HepG2 (cell line): Measurements from ENCODE around the gene NAV2. TPM values are rescaled to one million over a fixed set of nuclear protein-coding genes. Genes with fewer than 3 reads are reported as not detected.
A peak's percentile ranks its signal among the peaks of the same experiment; 100 is the strongest.

Experiments used
- ATAC-seq: fragments of 200-7000 bp; cut with Tn5 transposase; 3 replicates; pipeline ENCODE4 v1.9.1; 2020; ENCODE audit warnings: mild to moderate bottlenecking, moderate library complexity
- BruUV-seq: library from RNA; stranded (reverse); fragments of 400-500 nt; replicated peaks from 2 replicates; lab custom pipeline; 2021; lab: Mats Ljungman, UMichigan
- CTCF ChIA-PET: fragments of 300-600 bp; formaldehyde crosslinking; extraction: SDS; loops from one replicate; lab custom pipeline; 2021; ENCODE audit warnings: low total read pairs, inconsistent platforms, low intra/inter-chr PET ratio; lab: Yijun Ruan, JAX
- POLR2A ChIA-PET: fragments of 350-600 bp; sonication (Branson Sonifier 250); formaldehyde crosslinking; loops from one replicate; lab custom pipeline; 2020; ENCODE audit warnings: antibody characterized with exemption, inconsistent platforms; lab: Yijun Ruan, JAX
- DNase-seq: peaks from one replicate; pipeline ENCODE4 v3.0.0-alpha.2; 2015; ENCODE audit warnings: low spot score
- FAIRE-seq: peaks from 3 replicates; lab custom pipeline; 2011; peaks lifted over from hg19 to GRCh38; lab: Jason Lieb, UNC
- H2AFZ ChIP-seq: one replicate; pipeline ENCODE4 v1.6.1; 2011; ENCODE audit warnings: low read length, inconsistent platforms
- H3K27ac ChIP-seq: fragments of 300-600 bp; 3 replicates; pipeline ENCODE4 v1.8.0; 2011; ENCODE audit warnings: mixed run types, mild to moderate bottlenecking, mixed read lengths, low read length, inconsistent platforms; ENCODE audit not compliant: insufficient read depth; ENCODE audit errors: extremely low read length
- H3K27me3 ChIP-seq, 2 experiments: fragments of 200-600 bp in 1 of 2; 2 replicates in 1 of 2; 3 replicates in 1 of 2; pipeline versions ENCODE4 v1.6.0 to v1.8.0; 2011; ENCODE audit warnings: low read length in 2 of 2, mild to moderate bottlenecking in 2 of 2, moderate library complexity in 2 of 2, inconsistent platforms in 1 of 2; ENCODE audit not compliant: insufficient read depth in 2 of 2, control insufficient read depth in 1 of 2
- H3K36me3 ChIP-seq, 2 experiments: fragments of 200-600 bp in 1 of 2; replicated peaks in 1 of 2; 2 replicates in 1 of 2; 3 replicates in 1 of 2; pipeline versions ENCODE4 v1.5.1 to v1.8.0; 2011; ENCODE audit warnings: low read length in 2 of 2, inconsistent platforms in 1 of 2; ENCODE audit not compliant: insufficient read depth in 2 of 2, control insufficient read depth in 1 of 2
- H3K4me1 ChIP-seq: 2 replicates; pipeline ENCODE4 v1.5.1; 2012; ENCODE audit warnings: low read length, inconsistent platforms; ENCODE audit not compliant: insufficient read depth
- H3K4me2 ChIP-seq: 2 replicates; pipeline ENCODE4 v1.6.0; 2011; ENCODE audit warnings: low read depth, low read length, inconsistent platforms
- H3K4me3 ChIP-seq, 3 experiments: fragments of 200-600 bp in 1 of 3; sonication (generic), shearing (Covaris generic) in 1 of 3; replicated peaks in 1 of 3; 2 replicates each; pipeline ENCODE4 v1.5.1; 2011 to 2016; ENCODE audit warnings: low read length in 3 of 3, inconsistent platforms in 2 of 3, low read depth in 2 of 3, mild to moderate bottlenecking in 2 of 3, control low read depth in 1 of 3, mixed read lengths in 1 of 3; ENCODE audit not compliant: insufficient read depth in 1 of 3
- H3K79me2 ChIP-seq: one replicate; pipeline ENCODE4 v1.6.1; 2011; ENCODE audit warnings: low read length, inconsistent platforms; ENCODE audit not compliant: insufficient read depth
- H3K9ac ChIP-seq: 2 replicates; pipeline ENCODE4 v1.6.0; 2011; ENCODE audit warnings: mild to moderate bottlenecking, low read depth, low read length, inconsistent platforms; ENCODE audit not compliant: insufficient read depth
- H3K9me3 ChIP-seq: 2 replicates; pipeline ENCODE4 v1.5.1; 2012; ENCODE audit warnings: mild to moderate bottlenecking, low read length
- H4K20me1 ChIP-seq: 2 replicates; pipeline ENCODE4 v1.6.0; 2011; ENCODE audit warnings: inconsistent platforms, mild to moderate bottlenecking, low read length, moderate library complexity; ENCODE audit not compliant: insufficient read depth
- SALL1 ChIP-seq: sonication (generic); formaldehyde crosslinking; IDR thresholded peaks from 2 replicates; pipeline ENCODE4 v1.8.0; 2022; ENCODE audit warnings: mild to moderate bottlenecking, missing genetic modification reagents
- SKI ChIP-seq: fragments of 450-650 bp; IDR thresholded peaks from one replicate; pipeline ENCODE4 v1.6.1; 2018; ENCODE audit warnings: mild to moderate bottlenecking; ENCODE audit not compliant: partially characterized antibody
- TRIM22 ChIP-seq: fragments of 450-650 bp; IDR thresholded peaks from 2 replicates; pipeline ENCODE4 v1.6.1; 2017
- ZNF710 ChIP-seq: sonication (generic); formaldehyde crosslinking; IDR thresholded peaks from 2 replicates; pipeline ENCODE4 v1.5.0; 2020; ENCODE audit warnings: mild to moderate bottlenecking, missing genetic modification reagents, borderline replicate concordance
- ZNF777 ChIP-seq: sonication (generic); formaldehyde crosslinking; IDR thresholded peaks from 2 replicates; pipeline ENCODE4 v1.4.0; 2020; ENCODE audit warnings: missing genetic modification reagents
- ZNF781 ChIP-seq: sonication (generic); formaldehyde crosslinking; IDR thresholded peaks from 2 replicates; pipeline ENCODE4 v1.5.1; 2020; ENCODE audit warnings: borderline replicate concordance, mild to moderate bottlenecking, missing genetic modification reagents; ENCODE audit errors: not compliant biosample characterization
- ZSCAN29 ChIP-seq: sonication (generic); formaldehyde crosslinking; conservative IDR thresholded peaks from 2 replicates; pipeline ENCODE4 v1.4.0; 2020; ENCODE audit warnings: mild to moderate bottlenecking, missing genetic modification reagents
- WGBS: methylation state at CpG from one replicate; pipeline ENCODE4 v1.1.6; 2017; ENCODE audit warnings: low lambda C conversion rate; 5-methylcytosine and 5-hydroxymethylcytosine counted together
- in situ Hi-C: cut with HindIII; loops from 2 replicates; pipeline ENCODE4 v1.10.0; 2017; ENCODE audit warnings: low pct_unique_long_range_greater_than_20kb; ENCODE audit not compliant: extremely low pct_ligation_motif_present
- intact Hi-C: fragments of 100-400 bp; cut with micrococcal nuclease; formaldehyde crosslinking; loops from one replicate; pipeline ENCODE4 v1.10.0; 2022; ENCODE audit not compliant: unreplicated experiment
- polyA plus RNA-seq, 8 experiments: library from polyadenylated mRNA; depleted of rRNA in 3 of 8; stranded (reverse) in 7 of 8; unstranded in 1 of 8; fragments of >200 nt; fragmentation: Illumina TruSeq in 4 of 8; extraction: Trizol in 4 of 8; gene quantifications; 2 replicates each; pipeline versions ENCODE4 v1.2.1 to v1.2.3, GENCODE V29; 2011 to 2016; ENCODE audit warnings: low read depth in 4 of 8, missing spikeins in 1 of 8, mixed read lengths in 1 of 8; ENCODE audit not compliant: insufficient read depth in 1 of 8
- total RNA-seq, 5 experiments: library from RNA; depleted of rRNA; stranded (reverse); fragments of >200 nt; fragmentation: Illumina TruSeq; extraction: Trizol; gene quantifications; 2 replicates each; pipeline ENCODE4 v1.2.3, GENCODE V29; 2016; ENCODE audit warnings: low read depth in 1 of 5
- TF ChIP-seq, protein P1 (sequence below): sonication (generic); formaldehyde crosslinking; IDR thresholded peaks from 2 replicates; pipeline ENCODE4 v1.9.0; 2021; ENCODE audit warnings: mild to moderate bottlenecking, missing genetic modification reagents
- TF ChIP-seq, protein P2 (sequence below): sonication (generic); formaldehyde crosslinking; IDR thresholded peaks from 2 replicates; pipeline ENCODE4 v1.4.0; 2020; ENCODE audit warnings: missing genetic modification reagents

The NAV2 gene
- total and polyA plus RNA-seq, 2 of the 13 experiments (the other 11 are each of a cell fraction or from before 2014, with no cell fraction given) = 9.3 to 34.6 TPM

DNA sequence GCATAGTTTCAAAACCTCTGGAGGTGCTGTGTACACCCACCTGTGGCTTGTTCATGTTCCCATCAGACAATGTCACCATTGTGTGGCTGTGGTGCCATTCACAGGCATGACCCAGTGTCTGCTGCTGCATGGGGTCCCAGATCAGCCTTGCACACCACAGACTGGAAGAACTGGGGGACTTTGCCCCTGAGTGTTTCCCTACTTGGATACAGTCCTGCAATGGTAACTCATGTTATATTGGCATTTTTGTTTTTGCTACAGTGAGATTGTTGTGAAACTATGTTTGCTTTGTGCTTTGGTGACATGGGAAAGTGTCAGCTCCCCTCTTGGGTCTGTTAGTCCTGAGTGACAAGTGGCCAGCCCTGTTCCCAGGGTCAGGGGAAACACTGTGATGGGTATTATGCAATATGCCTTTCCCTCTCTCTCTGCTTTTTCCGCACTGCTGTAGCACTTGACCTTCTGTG, 108.8 kb downstream of the NAV2 start:
- Histone ChIP-seq H3K27ac (peak overlapping the region; percentile 3), H3K36me3 (no peaks in the 10 kb centered on the region), H2AFZ (no peak overlapping the region), H3K9ac (no peak overlapping the region), H3K27me3 (peaks cover 0 to 7% of the 10 kb centered on the region in 2 experiments; a peak in 2 of 5 replicates), H3K79me2 (no peaks in the 10 kb centered on the region), H3K4me1 (peaks cover 17% of the 10 kb centered on the region), H3K4me3 (no peak overlapping the region), H3K4me2 (peak overlapping the region; percentile 34), H3K9me3 (no peaks in the 10 kb centered on the region), H4K20me1 (no peaks in the 10 kb centered on the region)
- ChIA-PET CTCF (no interaction called here), POLR2A (no interaction called here)
- FAIRE-seq (peak; percentile 85), DNase-seq (peak; percentile 83), ATAC-seq (peak; percentile 94)
- intact Hi-C loops (no loop called here), in situ Hi-C loops (no loop called here)
- BruUV-seq = no TSS peak
- 0% methylated on average over 1 of the region's 1 CpG for WGBS
- TF ChIP-seq ZNF710 (no peak), TRIM22 (no peak), ZNF781 (CRISPR knock-in tag) (no peak), SKI (no peak), ZNF777 (CRISPR knock-in tag) (no peak), ZSCAN29 (CRISPR knock-in tag) (no peak), SALL1 (CRISPR knock-in tag) (peak; percentile 67)
- TF ChIP-seq, protein P1, sequence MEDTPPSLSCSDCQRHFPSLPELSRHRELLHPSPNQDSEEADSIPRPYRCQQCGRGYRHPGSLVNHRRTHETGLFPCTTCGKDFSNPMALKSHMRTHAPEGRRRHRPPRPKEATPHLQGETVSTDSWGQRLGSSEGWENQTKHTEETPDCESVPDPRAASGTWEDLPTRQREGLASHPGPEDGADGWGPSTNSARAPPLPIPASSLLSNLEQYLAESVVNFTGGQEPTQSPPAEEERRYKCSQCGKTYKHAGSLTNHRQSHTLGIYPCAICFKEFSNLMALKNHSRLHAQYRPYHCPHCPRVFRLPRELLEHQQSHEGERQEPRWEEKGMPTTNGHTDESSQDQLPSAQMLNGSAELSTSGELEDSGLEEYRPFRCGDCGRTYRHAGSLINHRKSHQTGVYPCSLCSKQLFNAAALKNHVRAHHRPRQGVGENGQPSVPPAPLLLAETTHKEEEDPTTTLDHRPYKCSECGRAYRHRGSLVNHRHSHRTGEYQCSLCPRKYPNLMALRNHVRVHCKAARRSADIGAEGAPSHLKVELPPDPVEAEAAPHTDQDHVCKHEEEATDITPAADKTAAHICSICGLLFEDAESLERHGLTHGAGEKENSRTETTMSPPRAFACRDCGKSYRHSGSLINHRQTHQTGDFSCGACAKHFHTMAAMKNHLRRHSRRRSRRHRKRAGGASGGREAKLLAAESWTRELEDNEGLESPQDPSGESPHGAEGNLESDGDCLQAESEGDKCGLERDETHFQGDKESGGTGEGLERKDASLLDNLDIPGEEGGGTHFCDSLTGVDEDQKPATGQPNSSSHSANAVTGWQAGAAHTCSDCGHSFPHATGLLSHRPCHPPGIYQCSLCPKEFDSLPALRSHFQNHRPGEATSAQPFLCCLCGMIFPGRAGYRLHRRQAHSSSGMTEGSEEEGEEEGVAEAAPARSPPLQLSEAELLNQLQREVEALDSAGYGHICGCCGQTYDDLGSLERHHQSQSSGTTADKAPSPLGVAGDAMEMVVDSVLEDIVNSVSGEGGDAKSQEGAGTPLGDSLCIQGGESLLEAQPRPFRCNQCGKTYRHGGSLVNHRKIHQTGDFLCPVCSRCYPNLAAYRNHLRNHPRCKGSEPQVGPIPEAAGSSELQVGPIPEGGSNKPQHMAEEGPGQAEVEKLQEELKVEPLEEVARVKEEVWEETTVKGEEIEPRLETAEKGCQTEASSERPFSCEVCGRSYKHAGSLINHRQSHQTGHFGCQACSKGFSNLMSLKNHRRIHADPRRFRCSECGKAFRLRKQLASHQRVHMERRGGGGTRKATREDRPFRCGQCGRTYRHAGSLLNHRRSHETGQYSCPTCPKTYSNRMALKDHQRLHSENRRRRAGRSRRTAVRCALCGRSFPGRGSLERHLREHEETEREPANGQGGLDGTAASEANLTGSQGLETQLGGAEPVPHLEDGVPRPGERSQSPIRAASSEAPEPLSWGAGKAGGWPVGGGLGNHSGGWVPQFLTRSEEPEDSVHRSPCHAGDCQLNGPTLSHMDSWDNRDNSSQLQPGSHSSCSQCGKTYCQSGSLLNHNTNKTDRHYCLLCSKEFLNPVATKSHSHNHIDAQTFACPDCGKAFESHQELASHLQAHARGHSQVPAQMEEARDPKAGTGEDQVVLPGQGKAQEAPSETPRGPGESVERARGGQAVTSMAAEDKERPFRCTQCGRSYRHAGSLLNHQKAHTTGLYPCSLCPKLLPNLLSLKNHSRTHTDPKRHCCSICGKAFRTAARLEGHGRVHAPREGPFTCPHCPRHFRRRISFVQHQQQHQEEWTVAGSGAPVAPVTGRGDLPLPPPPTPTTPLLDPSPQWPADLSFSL (CRISPR knock-in tag) = no peak
- TF ChIP-seq, protein P2, sequence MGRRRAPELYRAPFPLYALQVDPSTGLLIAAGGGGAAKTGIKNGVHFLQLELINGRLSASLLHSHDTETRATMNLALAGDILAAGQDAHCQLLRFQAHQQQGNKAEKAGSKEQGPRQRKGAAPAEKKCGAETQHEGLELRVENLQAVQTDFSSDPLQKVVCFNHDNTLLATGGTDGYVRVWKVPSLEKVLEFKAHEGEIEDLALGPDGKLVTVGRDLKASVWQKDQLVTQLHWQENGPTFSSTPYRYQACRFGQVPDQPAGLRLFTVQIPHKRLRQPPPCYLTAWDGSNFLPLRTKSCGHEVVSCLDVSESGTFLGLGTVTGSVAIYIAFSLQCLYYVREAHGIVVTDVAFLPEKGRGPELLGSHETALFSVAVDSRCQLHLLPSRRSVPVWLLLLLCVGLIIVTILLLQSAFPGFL (CRISPR knock-in tag) = no peak
